Astrocyte (in vitro differentiated cells and primary cell): ENCODE measurements around the gene PPP1R14C.

ENCODE experiments used
- EZH2 ChIP-seq: IDR thresholded peaks from 2 replicates; pipeline ENCODE4 v1.6.1; 2012; ENCODE audit warnings: mild to moderate bottlenecking, low read length, inconsistent platforms; ENCODE audit not compliant: insufficient read depth
- TF ChIP-seq, protein P1 (sequence below): IDR thresholded peaks from 2 replicates; pipeline ENCODE4 v1.5.1; 2011; ENCODE audit warnings: low read depth, mild to moderate bottlenecking, inconsistent platforms, low read length, moderate library complexity; ENCODE audit not compliant: insufficient read depth

DNA sequence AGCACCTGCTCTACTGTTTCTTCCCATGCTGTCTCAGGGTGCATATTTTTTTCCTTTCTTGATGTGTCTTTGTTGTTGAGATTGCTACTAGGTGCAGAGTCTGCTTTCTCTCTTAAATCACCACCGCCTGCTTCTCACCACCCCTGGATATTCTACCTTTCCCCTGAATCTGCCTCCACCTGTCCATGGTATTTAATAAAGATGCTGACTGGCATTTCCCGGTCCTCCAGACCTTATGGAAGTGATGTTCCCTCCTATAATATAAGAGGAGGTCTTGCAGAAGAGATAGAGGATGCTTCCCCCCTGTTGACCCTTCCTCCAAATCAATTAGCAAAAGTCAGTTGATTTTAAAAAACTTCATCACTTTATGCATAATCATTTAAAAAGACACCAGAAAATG is 118.1 kb downstream of the PPP1R14C start:
- TF ChIP-seq, protein P1, sequence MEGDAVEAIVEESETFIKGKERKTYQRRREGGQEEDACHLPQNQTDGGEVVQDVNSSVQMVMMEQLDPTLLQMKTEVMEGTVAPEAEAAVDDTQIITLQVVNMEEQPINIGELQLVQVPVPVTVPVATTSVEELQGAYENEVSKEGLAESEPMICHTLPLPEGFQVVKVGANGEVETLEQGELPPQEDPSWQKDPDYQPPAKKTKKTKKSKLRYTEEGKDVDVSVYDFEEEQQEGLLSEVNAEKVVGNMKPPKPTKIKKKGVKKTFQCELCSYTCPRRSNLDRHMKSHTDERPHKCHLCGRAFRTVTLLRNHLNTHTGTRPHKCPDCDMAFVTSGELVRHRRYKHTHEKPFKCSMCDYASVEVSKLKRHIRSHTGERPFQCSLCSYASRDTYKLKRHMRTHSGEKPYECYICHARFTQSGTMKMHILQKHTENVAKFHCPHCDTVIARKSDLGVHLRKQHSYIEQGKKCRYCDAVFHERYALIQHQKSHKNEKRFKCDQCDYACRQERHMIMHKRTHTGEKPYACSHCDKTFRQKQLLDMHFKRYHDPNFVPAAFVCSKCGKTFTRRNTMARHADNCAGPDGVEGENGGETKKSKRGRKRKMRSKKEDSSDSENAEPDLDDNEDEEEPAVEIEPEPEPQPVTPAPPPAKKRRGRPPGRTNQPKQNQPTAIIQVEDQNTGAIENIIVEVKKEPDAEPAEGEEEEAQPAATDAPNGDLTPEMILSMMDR = no peak
- TF ChIP-seq EZH2 = no peak
